GM19397 (cell line): ENCODE results near the gene AKAP5.
"Not testable (repeated sequence)": the region's sequence is repeated elsewhere in the genome, so short reads cannot be mapped to it uniquely, and the experiment has no call there.

ENCODE experiments used
- ATAC-seq: cut with Tn5 transposase; IDR thresholded peaks from one replicate; pipeline ENCODE4 v1.9.1; 2021; ENCODE audit warnings: mild to moderate bottlenecking, moderate library complexity; ENCODE audit not compliant: unreplicated experiment

Gene AKAP5

DNA sequence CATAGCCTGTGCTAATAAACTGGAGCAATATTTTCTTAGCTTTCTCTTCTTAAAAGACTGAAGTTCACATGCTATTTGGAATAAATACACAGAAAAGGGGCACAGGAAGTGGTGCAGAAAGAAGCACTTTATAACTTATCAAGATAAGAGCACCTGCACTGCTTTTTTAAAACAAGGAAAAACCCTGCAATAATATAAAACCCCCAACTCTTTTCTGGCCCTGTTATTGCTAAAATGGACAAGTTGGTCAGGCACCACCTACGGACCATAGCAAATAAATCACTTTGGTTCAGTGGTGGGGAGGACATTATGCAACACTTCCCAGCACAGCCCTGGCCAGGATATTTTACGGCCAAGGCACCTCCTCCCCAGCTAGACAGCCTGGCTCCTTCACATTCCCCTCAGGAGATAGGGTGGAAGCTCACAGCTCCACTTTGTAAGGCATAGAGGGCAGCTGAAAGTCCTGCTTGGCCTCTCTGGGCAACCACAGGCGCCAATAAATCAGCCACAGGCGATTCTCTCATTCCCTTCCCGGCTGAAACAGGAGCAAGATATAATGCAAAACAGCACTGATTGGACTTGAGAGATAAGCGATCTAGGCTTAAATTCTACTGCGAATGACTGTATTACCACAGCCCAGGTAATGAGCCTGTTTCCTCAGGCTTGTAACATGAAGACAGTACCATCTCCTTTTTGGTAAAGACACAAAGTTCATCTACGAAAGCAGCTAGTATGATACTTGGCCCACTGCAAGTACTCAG lies 36.3 kb downstream of the AKAP5 start:
- no peak for ATAC-seq

DNA sequence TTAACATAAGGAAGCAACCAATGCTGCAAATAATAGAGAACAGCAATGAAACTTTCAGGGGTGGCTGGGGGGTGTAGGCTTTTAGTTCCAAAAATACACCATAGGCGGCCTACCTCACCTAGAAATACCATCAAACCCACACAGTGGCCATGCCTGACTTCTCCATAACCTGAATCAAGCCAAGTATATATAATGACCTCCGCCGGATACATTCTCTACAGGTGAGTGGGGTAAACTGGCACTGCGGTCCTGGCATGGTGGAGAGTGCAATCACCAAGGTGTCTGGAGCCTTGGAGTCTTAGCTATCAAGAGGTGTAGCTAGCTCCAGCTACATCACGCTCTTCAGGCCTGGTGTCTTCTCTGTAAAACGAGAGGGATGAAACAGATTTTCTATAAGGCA lies 37.2 kb downstream of the AKAP5 start:
- no peak for ATAC-seq

- ATAC-seq = peak; percentile 6
These were observed 37.7 kb downstream of the AKAP5 start for GRCh38 chr14:64502887-64503433.

- peak; percentile 60 for ATAC-seq
These were observed 38.4 kb downstream of the AKAP5 start, which contains the start of gene ZBTB25 for GRCh38 chr14:64503434-64504309. Gene ZBTB25, minus strand, starts transcription at chr14:64503838. Its CDS starts 13,305 bp downstream, at chr14:64490533.

DNA sequence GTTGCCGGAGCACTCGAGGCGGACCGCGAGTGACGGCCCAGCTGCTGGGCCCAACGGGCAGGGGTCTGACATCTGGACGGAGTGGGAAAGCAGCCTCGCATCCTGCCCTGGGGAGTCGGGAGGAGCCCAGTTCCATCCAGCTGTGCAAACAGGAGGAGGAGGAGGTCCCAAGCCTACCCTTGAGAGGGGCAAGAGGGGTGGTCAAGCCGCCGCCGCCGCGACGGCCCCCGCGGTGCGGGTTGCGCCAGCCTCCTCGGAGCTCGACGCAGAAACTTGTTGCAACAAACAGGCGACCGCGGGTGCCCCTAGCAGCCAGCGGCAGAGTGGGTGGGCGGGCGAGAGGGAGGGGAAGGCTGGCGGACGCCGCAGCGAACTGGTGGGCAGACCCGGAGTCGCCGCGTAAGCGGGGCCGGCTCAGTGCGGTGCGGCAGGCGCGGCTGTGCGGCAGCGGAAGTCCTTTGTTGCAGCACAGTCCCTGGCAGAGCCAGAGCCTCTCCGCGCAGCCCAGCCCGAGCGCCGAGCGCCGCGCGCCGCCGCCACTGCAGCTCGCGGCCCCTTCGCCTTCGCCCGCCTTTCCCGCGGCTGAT lies 39.1 kb downstream of the AKAP5 start, which contains the start of gene ZBTB1:
ZBTB1 (plus strand) TSS at position 461 of the 587 bp plus-strand sequence. CDS start 16,735 bp downstream, outside the sequence.
- ATAC-seq = peak; percentile 27

DNA sequence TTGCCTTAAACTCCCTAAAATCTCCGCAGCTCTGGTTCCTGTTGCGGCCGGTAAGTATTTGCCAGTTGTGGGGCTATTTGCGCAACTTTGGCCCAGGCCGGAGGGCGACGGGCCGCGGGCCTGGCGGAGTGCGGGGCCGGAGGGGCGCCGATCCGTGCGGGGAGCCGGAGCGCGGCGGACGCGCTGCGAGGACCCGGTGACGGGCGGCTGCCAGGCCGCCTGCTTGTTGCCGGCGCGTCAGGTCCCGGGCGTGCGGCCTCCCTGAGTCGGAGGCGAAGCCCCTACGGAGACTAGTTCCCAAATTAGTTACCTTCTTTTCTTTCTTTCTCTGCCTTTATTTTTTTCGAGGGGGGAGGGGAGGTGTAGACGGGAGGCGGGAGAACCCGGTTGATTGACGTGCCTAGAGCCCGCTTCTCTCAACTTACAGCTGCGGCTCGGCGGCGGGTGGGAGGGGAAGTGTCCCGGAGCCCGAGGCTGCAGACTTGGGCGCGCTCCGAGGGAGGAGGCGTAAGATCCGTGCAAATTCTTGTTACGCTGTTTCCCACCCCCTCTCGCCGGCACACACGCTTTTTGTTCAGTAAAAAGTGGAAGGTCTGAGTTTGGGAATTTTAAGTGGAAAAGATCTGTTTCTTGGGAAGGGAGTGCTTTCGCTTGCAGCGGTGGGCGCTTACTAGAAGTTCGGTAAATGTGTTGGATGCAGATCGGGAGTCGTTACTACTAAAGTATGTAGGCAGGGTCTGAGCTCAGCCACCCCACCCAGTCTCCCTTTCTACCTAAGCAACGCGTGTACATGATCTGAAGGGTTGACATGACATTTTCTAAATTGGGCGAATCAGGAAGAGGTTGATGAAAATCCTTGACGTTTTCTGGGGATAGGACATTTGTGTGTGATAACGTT lies 39.8 kb downstream of the AKAP5 start:
- peak; percentile 29 for ATAC-seq

DNA sequence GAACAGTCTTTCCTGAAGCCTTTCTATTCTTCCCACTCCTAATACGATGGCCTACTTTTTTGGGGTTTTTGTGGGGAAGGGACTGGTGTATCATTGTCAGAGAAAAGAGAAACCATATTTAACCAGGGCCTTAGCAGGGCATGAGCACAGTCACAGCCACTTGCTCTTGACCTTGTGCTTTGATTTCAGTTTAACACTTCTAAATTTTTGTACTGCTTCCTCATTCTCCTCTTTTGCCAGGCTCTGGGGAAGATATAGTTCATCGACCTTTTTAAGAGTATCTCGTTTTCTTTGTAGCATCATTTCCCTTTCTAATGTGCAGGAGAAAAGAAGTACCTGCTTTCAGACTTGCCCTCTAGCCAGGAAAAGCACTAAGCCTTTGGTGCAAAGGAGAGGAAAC lies 41.4 kb downstream of the AKAP5 start:
- no peak for ATAC-seq

- ATAC-seq = no peak
These were observed 42.3 kb downstream of the AKAP5 start for GRCh38 chr14:64507376-64508156.

DNA sequence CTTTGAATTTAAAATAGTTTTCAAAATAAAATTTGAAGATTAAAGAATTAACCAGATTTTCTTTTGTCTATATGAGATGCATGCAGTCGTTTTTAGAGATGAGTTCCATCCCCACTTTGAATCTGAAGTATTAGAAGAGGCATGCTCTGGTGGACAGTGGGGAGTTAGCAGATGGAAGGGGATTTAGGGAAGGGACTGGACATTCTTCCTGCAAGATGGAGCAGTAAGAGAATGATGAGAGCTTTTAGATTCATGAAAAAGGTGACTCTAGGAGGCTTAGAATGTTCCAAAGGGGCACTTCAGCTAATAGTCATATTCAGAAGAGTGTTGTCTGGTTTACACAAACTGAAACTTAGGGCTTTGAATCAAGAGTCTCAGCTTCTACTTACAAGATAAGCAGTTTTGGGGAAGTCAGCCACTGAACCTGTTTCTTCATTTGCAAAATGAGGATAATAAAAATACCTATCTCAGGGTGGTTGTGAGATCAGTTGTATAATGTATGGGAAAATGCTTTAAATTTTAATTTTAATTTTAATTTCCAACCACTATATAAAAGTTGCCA lies 43.0 kb downstream of the AKAP5 start:
- no peak for ATAC-seq

DNA sequence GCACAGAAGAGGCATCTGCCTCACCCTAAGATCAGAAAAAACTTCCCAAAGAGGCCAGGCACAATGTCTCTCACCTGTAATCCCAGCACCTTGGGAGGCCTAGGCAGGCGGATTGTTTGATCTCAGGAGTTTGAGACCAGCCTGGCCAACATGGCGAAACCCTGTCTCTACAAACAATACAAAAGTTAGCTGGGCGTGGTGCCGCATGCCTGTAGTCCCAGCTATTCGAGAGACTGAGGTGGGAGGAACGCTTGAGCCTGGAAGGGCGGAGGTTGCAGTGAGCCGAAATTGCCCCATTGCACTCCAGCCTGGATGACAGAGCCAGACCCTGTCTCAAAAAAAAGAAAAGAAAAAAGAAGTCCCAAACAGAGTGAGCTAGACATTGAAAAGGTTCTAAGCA lies 43.7 kb downstream of the AKAP5 start:
- ATAC-seq = no peak

GRCh38 chr14:64510825-64511671 lies 45.7 kb downstream of the AKAP5 start:
- ATAC-seq = no peak

DNA sequence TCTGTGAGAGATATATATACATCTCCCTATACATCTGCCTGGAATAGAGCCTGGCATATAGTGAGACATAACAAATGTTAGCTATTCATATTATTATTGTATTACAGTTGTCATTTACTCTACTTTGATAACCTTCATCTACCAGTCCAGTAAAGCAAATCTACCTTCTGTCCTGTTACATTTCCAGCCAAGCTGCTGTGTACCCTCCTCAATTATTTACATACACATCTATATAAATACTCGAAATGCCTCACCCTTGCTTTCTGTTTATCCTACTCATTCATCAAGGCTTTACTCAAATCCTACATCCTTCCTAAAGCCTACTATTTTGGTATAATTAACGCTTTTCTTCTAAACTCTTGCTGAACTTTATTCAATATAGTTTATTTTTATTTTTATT lies 48.0 kb downstream of the AKAP5 start:
- no peak for ATAC-seq

DNA sequence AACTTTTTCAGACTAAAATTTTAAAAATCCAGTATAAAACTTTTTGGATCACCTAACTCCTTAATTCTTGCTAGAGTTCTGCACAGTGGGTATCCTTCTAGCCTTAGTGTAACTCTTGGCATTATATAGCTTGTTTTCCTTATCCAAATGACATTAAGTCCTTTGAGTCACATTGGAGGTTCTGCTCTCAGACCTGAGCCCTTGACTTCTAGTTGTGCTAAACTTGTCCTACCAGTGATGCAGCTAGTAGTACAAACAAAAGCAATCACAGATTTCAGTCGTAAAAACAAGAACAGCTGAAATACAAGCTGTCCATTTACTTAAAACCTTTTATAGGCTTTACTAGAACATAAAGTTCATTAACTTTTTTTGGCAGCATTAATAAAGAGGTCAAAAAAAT lies 49.8 kb downstream of the AKAP5 start:
- ATAC-seq = no peak

GRCh38 chr14:64516969-64517368 lies 51.7 kb downstream of the AKAP5 start:
- no peak for ATAC-seq

GRCh38 chr14:64517667-64518066 lies 52.4 kb downstream of the AKAP5 start:
- ATAC-seq = not testable (repeated sequence)

GRCh38 chr14:64518229-64518628 lies 52.9 kb downstream of the AKAP5 start:
- ATAC-seq = no peak

GRCh38 chr14:64520699-64521098 lies 55.4 kb downstream of the AKAP5 start:
- ATAC-seq = no peak
